Stimulated activated naive CD4-positive, alpha-beta T cell treated with Interleukin-2 at 50 U/mL for 16 hours (primary cell): Measurements from ENCODE around the gene SPON1.
"Not testable (repeated sequence)": the region's sequence is repeated elsewhere in the genome, so short reads cannot be mapped to it uniquely, and the experiment has no call there.

Source experiments
- DNase-seq: peaks from one replicate; lab custom pipeline; 2025; lab: John Stamatoyannopoulos, UW

SPON1 gene

GRCh38 chr11:14275076-14275475, 312.6 kb downstream of the SPON1 start:
- no peak for DNase-seq

- not testable (repeated sequence) for DNase-seq
Observed at GRCh38 chr11:14278869-14279268, 316.3 kb downstream of the SPON1 start.

- DNase-seq = no peak
Observed at GRCh38 chr11:14288189-14288935, 325.8 kb downstream of the SPON1 start.

- DNase-seq = no peak
Observed at GRCh38 chr11:14290422-14290821, 327.9 kb downstream of the SPON1 start.

GRCh38 chr11:14299921-14300320, 337.4 kb downstream of the SPON1 start:
- no peak for DNase-seq

- DNase-seq = peak; percentile 17
Observed at GRCh38 chr11:14300661-14301304, 338.3 kb downstream of the SPON1 start.

- DNase-seq = no peak
Observed at GRCh38 chr11:14304601-14305000, 342.1 kb downstream of the SPON1 start.

GRCh38 chr11:14305649-14306048, 343.1 kb downstream of the SPON1 start:
- DNase-seq = no peak

GRCh38 chr11:14306481-14306880, 344.0 kb downstream of the SPON1 start:
- DNase-seq = no peak

GRCh38 chr11:14308114-14308896, 345.8 kb downstream of the SPON1 start:
- no peak for DNase-seq

- DNase-seq = no peak
Observed at GRCh38 chr11:14308897-14309387, 346.4 kb downstream of the SPON1 start.

GRCh38 chr11:14309425-14310192, 347.1 kb downstream of the SPON1 start:
- no peak for DNase-seq

- DNase-seq = no peak
Observed at GRCh38 chr11:14310679-14311078, 348.2 kb downstream of the SPON1 start.

- DNase-seq = no peak
Observed at GRCh38 chr11:14312736-14313438, 350.4 kb downstream of the SPON1 start.

- DNase-seq = no peak
Observed at GRCh38 chr11:14314127-14314526, 351.6 kb downstream of the SPON1 start.

- DNase-seq = no peak
Observed at GRCh38 chr11:14315130-14315529, 352.6 kb downstream of the SPON1 start.
